HG03469 (cell line): ENCODE measurements around the gene SULT2B1.
"Not testable (repeated sequence)": the region's sequence is repeated elsewhere in the genome, so short reads cannot be mapped to it uniquely, and the experiment has no call there.

Experiments used
- ATAC-seq: cut with Tn5 transposase; IDR thresholded peaks from one replicate; pipeline ENCODE4 v1.9.1; 2021; ENCODE audit warnings: mild to moderate bottlenecking, moderate library complexity, moderate number of reproducible peaks; ENCODE audit not compliant: unreplicated experiment

SULT2B1 gene

GRCh38 chr19:48551437-48552302 lies at the start of gene SULT2B1:
Gene SULT2B1, plus strand, starts transcription at chr19:48552172. Its CDS starts 81 bp downstream, at chr19:48552253.
- no peak for ATAC-seq

- ATAC-seq = no peak
Measured at GRCh38 chr19:48502350-48503018, 49.5 kb upstream of the SULT2B1 start.

GRCh38 chr19:48506138-48506733 lies 45.7 kb upstream of the SULT2B1 start:
- ATAC-seq = no peak

GRCh38 chr19:48507911-48508439 lies 44.0 kb upstream of the SULT2B1 start:
- no peak for ATAC-seq

GRCh38 chr19:48508729-48509411 lies 43.1 kb upstream of the SULT2B1 start:
- no peak for ATAC-seq

GRCh38 chr19:48509467-48510194 lies 42.3 kb upstream of the SULT2B1 start:
- no peak for ATAC-seq

GRCh38 chr19:48510421-48511268 lies 41.3 kb upstream of the SULT2B1 start:
- no peak for ATAC-seq

GRCh38 chr19:48511321-48511731 lies 40.6 kb upstream of the SULT2B1 start:
- ATAC-seq = no peak

GRCh38 chr19:48511800-48512503 lies 40.0 kb upstream of the SULT2B1 start, which contains the start of gene LMTK3:
Gene LMTK3, minus strand, starts transcription at chr19:48511835. Its CDS starts 259 bp downstream, at chr19:48511576.
- ATAC-seq = no peak

- no peak for ATAC-seq
Measured at GRCh38 chr19:48512504-48513288, 39.3 kb upstream of the SULT2B1 start.

GRCh38 chr19:48513289-48514122 lies 38.5 kb upstream of the SULT2B1 start:
- no peak for ATAC-seq

GRCh38 chr19:48514123-48514458 lies 37.9 kb upstream of the SULT2B1 start:
- ATAC-seq = no peak

GRCh38 chr19:48516536-48516935 lies 35.4 kb upstream of the SULT2B1 start:
- ATAC-seq = no peak

- ATAC-seq = no peak
Measured at GRCh38 chr19:48518207-48518606, 33.8 kb upstream of the SULT2B1 start.

- ATAC-seq = not testable (repeated sequence)
Measured at GRCh38 chr19:48519426-48519825, 32.5 kb upstream of the SULT2B1 start.

- ATAC-seq = no peak
Measured at GRCh38 chr19:48520134-48520533, 31.8 kb upstream of the SULT2B1 start.

GRCh38 chr19:48524221-48524620 lies 27.8 kb upstream of the SULT2B1 start:
- ATAC-seq = no peak
